ENCODE data around the gene TP73.

The TP73 gene

DNA sequence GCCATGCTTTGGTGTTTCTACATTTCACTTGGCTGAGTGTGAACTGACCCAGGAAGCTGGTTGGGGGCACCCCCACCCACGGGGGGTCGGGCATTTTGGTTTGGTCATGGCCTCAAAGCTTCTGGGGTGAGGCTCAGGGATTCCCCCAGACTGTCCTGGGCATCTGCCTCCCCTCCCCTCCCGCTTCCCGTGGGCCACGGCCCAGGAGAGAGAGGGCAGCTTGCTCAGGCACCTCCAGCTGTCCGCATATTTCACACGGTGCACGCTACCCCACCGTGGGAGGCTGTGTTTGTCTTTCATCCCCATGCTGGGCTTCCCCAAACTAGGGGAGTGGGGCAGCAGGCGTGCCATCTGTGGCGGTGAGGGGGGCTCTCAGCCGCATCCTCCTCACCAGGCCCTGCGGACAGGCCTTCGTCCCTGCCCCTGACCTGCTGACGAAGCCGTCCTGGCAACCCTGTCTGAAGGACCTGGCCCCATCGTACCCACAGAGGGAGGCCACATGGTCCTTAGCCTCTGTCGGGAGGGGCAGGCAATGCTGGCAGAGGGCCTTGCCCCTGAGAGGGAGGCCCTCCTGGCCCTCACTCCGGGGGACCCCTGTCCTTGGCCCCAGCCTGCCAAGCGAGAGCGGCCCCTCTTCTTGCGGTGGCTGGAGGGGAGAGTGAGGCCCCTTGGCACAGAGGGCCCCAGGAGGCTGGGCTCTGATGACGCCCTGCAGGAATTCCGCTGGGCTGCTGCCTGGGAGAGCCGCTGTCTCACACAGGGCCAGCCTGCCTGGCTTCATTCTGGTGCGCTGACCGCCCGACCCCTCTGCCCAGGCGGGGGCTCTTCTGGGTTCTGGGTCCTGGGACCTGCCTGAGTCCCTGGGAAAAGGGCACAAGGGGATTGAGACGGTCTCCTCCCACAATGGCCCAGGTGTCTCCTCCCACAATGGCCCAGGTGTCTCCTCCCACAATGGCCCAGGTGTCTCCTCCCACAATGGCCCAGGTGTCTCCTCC, 22.1 kb downstream of the TP73 start:
- no peak for DNase-seq

DNA sequence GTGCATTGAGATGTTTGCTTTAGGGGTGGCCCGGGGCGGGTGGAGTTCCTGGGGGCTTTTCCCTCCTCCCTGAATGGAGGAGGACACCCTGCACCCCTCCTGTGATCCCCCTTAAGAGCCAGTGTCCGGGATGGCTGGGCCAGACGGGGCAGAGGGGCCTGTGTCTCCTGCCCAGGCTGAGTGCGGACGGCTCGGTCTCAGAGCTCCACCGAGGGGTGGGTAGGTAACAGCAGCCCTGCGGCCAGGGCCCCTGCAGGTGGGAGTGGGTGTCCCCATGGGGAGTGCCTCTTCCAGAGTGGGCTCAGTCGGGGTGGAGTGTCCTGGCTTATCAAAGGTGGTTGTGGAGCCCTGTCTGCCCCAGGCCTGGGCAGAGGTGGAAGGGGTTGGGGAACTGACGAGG, 23.1 kb downstream of the TP73 start:
- no peak for DNase-seq

DNA sequence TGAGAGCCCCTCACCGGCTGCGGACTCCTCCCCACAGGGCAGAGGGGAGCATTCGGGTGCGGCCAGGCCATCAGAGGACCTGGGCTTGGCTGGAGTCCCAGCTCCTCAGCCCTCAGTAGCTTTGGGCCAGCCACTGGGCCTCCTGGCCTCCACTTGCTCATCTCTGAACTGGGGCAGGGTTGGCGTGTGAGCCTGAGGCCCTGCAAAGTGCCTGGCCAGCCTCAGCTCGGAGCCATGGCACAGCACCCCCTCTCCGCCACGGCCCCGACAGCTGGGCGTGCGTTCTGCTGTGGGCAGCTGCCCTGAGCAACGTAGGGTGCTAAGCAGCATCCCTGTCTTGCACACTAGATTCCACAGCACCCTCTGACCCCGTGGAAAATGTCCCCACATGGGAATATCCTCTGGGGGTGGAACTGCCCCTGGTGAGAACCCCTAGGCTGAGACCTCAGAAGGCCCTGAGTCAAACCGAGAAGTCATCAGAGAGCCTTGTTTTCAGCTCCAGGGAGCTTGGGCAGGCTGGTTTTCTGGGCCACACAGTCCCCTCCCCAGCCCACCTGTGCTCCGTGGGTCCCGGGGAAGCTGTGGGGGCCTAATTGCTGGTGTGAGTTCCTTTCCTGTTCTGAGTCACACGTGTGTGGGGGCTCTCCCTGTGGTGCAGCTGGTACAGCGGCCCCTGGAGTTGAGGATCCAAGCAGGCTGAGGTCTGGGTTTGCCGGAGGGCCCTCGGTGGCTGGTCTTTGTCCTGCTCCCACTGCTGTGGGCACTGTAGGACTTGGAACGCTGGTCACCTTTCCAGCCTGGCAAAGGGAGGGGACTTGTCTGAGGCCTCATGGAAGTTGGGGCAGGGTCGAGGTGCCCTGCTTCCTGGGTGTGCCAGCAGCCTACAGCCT, 24.5 kb downstream of the TP73 start:
- DNase-seq: no peak

DNA sequence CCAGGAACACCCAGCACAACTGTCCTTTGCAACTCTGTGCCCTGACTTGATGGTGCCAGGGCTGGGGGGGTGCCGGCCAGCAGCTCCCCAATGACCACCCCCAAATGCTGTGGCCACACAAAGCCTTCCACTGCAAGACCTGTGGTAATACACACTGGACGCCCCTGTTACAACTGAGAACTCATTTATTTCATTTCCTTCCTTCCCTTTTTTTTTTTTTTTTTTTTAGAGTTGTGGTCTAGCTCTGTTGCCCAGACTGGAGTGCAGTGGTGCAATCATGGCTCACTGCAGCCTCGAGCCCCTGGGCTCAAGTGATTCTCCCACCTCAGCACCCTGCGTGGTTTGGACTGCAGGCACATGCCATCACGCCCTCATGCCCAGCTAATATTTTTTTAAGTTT, 25.2 kb downstream of the TP73 start:
- no peak for DNase-seq

DNA sequence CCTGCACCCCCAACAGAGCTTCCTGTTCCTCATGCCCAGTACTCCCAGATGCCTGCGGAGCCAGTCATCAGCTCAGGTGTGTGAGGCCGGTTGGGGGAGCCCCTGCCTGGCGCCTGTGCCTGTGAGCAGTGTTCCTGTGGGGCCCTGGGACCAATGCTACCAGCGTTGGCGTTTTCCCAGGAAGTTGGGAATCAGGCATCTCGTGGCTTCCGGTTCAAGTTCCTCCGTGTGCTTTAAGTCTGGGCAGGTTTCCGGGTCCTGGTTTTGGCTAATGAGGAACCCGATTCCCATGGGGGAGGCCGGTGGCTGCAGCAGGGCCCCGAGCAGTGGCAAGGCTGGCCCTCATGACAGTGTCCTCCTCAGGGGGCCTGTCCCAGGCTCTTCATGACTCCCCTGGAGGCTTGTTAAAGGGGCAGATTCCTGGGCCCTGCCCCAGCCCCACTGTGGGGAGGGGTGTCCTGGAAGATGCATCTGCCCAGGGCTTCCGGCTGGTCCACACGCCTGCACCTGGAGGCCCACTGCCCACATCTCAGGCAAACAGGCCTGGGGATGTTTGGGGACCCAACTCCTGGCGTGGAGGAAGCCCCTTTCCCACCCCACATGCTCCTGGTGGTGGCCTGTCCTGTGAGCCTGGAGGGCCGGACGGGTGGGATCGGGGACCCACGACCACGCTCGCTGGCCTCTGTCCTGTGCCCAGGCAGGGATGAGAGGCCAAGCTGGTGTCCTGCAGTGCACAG, 26.2 kb downstream of the TP73 start:
- DNase-seq: no peak

DNA sequence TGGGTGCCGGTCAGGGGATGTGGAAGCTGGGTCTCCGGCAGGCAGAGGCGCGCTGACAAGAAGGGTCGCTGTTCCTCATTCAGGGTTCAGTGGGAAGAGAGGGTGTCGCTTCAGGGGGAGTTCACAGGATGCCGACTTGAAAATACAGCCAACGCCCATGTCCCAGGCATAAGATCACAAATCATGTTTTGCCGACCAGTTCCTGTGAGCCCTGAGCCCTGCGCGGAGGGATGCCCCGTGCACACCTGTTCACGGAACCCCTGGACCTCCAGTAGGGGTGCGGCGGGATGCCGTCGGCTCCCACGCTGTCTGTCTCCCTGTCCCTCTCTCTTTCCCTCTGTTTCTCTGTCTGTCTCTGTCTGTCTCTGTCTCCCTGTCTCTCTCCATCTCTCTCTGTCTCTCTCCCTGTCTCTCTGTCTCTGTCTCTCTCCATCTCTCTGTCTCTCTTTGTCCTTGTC, 26.8 kb downstream of the TP73 start:
- no peak for DNase-seq

DNA sequence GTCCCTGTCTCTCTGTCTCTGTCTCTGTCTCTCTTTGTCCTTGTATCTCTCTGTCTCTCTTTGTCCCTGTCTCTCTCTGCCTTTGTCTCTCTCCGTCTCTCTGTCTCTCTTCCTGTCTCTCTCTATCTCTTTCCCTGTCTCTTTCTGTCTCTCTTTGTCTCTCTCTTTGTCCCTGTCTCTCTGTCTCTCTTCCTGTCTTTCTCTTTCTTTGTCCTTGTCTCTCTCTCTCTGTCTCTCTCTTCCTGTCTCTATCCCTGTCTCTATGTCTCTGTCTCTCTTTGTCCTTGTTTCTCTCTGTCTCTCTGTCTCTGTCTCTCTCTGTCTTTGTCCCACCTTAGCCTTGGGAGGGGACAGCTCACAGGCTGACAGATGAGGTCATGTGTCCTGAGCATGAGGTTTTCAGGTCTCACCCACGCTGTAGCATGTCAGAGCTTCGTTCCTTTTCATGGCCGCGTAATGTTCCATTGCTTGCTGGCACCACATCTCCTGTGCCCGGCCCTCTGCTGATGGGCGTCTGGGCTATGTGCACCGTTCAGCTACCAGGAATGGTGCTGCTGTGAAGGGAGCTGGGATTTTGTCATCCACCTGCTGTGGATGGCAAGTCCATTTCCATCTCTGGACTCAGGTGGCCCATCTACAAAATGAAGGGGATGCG, 27.6 kb downstream of the TP73 start:
- no peak for DNase-seq

DNA sequence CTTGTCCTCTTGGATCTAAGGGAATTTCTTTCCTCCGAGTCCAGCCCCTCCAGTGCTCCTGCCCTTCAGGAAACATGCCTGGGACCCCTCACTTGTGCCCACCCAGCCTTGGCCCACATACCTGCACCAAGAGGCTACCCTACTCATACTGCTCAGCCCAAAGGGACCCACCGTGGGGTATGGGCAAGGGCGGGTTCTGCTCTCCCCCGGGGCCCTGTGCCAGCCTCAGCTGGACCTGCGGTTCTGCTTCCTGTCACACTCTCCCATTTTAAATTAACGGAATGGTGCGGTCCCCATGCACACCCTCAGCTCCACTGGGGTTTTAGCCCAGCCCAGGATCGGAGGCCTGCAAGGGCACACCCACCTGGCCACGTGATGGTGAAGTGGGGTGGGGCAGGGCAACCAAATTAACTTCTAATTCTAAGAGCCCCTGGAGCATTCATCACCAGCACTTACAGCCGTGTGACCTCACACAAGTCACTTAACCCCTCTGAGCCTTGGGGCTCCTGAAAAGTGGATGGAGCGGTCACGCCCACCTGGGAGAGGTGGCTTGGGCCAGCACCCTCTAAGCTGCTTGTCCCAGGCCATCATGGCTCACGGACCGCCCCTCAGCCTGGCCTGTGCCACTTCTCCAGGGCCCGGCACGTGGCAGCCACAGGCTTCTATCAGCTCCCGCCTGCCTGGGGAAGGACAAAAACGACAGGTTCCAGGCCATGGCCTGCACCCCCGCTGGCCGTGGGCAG, 28.3 kb downstream of the TP73 start:
- no peak for DNase-seq

DNA sequence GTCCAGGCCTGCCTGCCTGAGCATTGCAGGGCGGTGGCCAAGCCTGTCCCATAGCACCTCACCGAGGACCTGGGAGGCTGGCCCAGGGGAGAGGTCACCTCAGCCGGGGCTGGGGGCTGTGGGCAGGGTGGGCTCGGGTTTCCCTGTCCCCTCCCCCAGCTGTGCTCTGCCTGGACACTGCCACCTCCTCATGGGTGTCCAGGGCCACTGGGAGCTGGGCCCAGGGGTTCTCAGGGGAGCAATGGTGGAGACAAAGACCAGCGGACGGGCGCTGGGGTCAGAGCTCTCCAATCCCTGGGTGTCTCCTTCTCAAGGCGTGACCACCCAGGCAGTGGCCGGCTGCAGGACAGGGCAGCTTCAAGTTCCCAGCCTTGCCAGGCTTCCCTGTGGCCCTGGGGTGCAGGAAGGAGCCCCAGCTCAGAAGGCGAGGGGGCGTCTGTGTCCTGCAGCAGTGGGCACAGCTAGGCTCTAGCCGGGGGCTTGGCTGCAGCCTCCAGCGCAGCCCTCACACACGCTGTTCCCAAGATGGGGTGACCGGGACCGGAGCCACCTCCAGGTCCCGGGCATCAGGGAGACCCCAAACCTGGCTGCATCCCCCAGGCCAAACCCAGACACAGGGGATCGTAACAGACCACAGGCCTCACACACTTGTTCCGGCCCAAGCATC, 29.0 kb downstream of the TP73 start:
- no peak for DNase-seq

DNA sequence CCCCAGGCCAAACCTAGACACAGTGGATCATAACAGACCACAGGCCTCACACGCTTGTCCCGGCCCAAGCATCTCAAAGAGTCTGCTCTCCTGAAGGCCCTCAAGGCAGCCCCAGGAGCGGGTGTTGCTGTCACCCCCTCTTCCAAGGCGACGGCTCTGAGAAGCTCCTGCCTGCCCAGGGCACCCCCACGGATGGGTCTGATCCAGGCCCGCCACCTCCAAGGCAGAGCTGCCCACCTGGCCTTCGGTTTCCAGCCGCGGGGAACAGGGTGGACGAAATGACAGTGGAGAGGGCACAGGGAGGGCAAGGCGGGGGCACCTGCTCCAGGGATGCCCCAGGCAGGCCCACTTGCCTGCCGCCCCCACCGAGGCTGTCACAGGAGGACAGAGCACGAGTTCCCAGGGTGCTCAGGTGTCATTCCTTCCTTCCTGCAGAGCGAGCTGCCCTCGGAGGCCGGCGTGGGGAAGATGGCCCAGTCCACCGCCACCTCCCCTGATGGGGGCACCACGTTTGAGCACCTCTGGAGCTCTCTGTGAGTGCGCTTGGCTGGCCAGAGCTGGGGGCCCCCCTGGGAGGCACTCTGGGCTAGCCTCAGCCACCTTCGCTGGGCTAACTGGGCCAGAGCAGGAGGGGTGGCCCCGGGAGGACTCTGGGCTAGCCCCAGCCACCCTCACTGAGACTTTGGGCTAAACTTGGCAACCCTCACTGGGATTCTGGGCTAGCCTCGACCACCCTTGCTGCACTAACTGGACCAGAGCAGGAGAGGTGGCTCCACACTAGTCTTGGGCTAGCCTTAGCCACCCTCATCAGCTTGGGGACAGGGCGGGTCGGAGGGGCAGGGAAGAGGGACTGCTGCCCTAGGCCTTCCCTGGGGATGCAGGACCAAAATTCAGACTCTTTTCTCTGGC, 29.8 kb downstream of the TP73 start:
- no peak for DNase-seq

DNA sequence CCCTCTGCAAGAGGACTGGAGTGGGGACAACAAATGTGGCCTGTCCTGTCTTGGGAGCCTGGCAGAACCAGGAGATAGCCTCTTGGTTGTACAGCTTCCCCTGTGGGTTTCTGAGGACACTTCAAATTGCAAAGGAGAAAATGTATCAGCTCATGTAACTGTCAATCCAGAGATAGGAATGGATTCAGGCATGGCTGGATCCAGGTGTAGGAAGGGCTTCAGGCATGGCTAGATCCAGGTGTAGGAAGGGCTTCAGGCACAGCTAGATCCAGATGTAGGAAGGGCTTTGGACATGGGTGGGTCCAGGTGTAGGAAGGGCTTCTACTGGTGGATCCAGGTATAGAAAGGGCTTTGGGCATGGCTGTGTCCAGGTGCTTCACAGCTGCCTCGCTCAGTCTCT, 30.9 kb downstream of the TP73 start:
- DNase-seq: no peak

DNA sequence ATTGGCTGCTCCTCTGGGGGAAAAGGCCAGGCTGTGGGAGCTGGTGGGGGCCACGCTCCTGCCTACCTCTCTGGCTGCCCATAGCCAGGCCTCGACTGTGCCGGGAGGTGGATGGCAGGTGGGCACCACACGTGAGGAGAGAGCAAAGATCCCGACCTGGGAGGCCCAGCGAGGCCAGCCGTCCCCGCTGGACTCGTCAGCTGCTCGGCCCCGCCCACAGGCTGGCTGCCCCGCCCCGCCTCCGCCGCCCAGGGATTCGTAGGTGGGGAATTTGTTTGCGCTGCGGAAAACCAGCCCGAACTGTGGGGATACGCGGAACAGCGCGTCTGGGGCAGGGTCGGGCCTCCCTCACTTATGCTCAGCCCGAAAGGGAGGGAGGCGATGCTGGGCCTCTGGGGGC, 31.7 kb downstream of the TP73 start:
- DNase-seq: no peak

DNA sequence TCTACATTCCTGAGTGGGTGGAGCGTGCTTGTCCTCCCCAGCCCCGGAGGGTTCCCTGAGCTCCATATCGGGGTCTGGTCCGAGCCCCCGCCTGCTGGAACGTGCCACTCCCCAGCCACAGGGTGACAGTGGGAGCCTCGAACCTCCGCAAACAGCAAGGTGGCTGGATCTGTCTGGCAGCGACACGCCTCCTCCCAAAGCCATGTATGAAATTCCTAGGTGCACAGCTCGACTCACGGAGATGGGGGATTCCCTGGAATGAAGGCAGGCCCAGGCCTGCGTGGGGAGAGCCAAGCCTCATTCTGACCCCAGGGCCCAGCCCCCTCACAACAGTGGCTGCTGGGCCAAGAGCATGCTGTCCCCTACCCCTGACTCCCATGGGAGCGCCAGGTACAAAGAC, 32.9 kb downstream of the TP73 start:
- DNase-seq: no peak

DNA sequence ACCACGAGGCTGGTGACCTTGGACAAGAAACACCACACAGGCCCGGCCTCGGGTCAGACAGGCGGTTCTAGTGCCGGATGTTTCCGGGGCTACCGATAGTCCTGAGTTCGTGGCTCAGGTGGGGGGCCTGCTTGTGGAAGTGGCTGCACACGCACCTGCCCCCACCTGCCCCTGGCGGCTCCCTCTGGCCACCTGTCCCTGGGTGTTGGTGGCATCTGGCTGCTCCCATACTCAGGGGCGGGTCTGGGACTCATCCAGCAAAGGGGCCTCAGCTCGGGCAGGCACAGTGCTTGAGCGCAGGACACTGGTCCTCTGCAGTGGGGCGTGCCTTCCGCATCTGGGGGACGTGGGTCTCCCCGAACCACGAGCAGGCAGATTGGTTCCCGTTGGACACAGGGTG, 33.6 kb downstream of the TP73 start:
- DNase-seq: no peak

DNA sequence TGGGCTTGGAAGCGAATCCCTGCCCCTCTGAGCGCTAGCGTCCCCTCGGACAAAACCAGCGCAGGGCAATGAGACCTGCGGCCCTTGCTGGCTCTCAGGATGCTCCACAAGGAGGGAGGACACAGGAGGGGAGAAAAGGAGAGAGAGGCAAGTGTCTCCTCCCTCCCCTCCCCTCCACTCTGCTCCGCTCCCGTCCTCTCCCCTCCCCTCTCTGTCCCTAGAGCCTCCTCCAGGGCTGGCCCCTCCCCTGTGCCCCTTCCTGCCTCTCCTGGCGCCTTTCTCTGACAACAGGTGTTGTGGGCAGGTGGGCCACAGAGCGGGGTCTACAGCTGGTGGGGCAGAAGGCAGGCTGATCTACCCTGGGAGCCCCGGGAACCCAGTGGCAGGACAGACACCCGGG, 35.2 kb downstream of the TP73 start:
- DNase-seq: no peak

DNA sequence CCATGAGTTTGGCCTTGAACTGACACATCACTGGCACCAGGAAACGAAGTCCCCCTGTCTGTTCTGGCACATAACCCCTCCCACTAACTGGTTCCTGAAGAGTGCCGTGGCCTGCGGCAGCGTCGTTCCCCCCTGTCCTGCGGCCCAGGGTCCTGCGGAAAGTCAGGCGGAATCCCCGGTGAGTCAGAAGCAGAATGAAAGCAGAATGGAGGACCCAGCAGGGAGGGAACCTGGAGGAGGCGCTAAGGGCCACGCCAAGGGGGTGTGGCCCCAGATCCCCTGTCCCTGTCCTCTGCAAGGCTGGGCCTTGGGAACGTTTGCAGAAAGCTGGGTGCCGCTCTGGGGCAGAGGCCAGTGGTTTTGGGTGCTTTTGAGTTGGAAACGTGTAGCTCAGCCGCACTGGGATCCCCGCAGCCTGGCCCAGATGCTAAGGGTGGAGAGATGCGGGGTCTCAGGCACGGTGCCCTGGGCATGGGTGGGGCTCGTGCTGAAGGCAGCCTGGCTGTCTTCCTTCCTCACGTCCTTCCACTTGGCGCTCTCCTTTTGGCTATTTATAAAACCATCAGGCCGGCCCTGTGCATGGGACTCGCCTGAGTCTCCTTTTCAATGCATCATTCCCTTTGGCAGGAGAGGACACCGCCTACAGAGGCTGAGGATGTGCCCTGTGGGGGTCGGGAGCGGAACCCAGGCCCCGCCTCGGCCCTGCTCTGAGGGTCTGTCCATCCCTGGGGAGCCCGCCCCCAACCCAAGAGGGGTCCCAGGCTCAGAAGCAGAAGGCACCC, 36.2 kb downstream of the TP73 start:
- no peak for DNase-seq

DNA sequence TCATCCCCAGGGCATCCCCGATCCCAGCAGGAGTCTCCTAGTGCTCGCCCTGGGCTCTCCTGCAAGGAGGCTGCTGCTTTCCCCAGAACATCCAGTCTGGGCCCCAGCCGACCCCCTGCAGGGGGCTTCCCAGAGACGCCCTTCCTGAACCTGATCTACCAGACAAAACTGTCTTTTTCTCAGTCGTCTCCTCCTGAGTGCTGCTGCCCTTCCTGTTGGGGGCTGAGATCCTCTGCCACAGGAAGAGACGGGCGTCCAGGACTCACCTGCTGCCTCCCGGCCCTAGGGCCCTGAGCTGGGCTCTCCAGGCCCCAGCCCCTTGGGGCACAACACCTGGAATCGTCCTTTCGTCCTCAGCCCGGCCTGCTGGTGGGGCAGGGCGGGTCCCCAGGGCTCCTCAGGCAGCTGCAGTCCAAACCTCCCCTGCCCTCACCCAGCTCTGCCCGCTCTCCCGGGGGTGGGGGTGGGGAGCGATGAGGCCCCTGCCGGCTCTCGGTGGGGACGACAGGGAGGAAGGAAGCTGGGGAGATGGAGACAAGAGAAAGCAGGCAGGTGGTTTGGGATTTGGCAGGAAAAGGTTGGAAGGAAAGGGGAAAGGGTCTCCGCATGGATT, 36.9 kb downstream of the TP73 start:
- DNase-seq: no peak

DNA sequence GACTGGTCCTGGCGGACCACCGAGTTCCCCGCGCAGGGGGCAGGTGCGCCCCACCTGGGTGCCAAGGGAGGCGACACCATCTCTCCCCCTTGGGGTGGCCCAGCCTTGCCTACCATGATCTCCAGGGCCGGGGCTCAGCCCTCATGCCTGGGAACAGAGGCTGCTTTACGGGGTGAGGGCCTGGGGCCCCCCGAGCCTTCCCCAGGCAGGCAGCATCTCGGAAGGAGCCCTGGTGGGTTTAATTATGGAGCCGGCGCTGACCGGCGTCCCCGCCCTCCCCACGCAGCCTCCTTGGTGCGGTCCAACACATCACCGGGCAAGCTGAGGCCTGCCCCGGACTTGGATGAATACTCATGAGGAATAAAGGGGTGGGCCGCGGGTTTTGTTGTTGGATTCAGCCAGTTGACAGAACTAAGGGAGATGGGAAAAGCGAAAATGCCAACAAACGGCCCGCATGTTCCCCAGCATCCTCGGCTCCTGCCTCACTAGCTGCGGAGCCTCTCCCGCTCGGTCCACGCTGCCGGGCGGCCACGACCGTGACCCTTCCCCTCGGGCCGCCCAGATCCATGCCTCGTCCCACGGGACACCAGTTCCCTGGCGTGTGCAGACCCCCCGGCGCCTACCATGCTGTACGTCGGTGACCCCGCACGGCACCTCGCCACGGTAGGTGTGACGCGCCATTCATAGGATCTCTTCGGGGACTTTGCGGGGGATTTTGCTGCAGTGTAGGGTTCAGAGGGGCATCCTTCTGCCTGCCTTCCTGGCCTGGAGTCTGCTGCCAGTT, 38.2 kb downstream of the TP73 start:
- no peak for DNase-seq
